ENCODE measurements around the gene LMO3. TPM values are rescaled to one million over a fixed set of nuclear protein-coding genes. Genes with fewer than 3 reads are reported as not detected.

LMO3 gene
- total RNA-seq: 0.04 TPM in 1 of 2 replicates, not detected in the other

DNA sequence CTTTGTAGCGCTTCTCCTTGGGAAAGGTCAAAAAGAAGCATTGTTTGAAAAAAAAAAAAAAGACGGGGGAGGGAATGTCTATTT lies at the start of gene LMO3:
TSS of gene LMO3 (minus strand) at position 46 of the 84 bp plus-strand sequence. CDS start 5,302 bp downstream, outside the sequence.

All from hair follicular keratinocyte (primary cell).